HG03095 (cell line): ENCODE results near the gene PCBD1.
"Not testable (repeated sequence)": the region's sequence is repeated elsewhere in the genome, so short reads cannot be mapped to it uniquely, and the experiment has no call there.

Experiments used
- ATAC-seq: cut with Tn5 transposase; IDR thresholded peaks from one replicate; pipeline ENCODE4 v1.9.1; 2021; ENCODE audit warnings: moderate library complexity; ENCODE audit not compliant: unreplicated experiment

The PCBD1 gene

DNA sequence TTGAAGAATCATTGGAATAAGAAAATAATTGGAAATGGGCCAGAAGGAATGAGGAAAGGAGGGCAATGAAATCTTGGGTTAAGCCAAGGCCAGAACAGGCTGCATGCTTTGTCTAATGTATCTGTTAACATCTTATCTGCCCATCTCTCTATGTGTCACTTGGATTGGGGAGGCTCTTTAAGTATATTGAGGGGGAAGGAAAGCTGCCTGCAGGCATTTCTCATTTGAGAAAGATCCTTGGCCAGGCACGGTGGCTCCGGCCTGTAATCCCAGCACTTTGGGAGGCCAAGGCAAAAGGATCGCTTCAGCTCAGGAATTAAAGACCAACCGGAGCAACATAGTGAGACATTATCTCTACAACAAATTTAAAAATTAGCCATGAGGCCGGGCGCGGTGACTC is 14.3 kb downstream of the PCBD1 start:
- no peak for ATAC-seq

GRCh38 chr10:70872291-70872690 is 16.1 kb downstream of the PCBD1 start:
- ATAC-seq = no peak

DNA sequence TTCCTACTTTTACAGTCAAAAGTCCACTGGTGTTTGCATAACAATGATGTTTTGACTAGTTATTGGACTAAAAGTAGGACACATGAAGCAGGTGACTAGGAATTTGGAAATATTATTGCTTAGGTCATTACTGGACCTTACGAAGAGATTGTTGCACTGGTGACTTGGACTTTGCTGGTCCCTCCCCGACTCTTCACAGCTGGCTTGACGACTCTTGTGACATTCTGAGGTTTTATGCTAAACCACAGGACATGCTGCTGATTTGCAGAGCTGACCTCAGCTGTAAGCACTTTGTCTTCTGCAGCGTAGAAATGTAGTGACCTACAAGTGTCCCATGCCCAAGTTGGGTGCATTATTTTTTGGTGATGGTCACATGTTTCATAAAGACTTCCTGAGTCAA is 21.9 kb downstream of the PCBD1 start:
- no peak for ATAC-seq

- no peak for ATAC-seq
These were observed 23.4 kb downstream of the PCBD1 start for GRCh38 chr10:70864935-70865334.

DNA sequence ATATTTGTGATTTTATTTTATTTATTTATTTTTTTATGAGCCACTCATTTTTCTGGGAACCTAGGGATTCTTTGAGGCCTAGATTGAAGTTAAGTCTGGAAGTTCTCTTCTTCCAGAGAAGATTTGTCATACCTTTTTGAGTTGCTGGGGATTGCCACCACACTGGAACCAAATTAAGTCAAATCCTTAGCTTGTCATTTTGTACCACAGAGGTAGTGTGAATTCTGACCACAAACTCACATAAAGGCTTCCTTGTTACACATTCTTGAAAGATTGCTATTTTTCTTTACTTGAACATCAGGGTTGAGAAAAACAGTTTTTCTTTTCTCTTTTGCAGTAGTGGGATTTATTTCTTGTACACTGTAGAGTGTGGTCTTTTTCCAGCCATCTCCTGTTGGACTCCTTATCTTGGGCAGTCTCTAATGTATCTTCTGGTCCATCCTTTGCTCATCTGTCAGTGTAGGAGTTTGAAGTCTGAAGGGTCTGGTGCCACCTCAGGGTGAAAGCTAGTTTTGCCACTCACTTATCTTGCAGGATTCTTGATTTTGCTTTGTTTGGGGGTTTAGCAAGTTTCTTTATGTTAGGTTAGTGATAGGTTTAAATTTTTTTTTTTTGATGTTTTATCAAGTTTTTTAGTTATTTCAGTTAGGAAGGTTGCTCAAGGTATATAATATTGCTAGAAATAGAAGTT is 24.8 kb downstream of the PCBD1 start:
- ATAC-seq = no peak

DNA sequence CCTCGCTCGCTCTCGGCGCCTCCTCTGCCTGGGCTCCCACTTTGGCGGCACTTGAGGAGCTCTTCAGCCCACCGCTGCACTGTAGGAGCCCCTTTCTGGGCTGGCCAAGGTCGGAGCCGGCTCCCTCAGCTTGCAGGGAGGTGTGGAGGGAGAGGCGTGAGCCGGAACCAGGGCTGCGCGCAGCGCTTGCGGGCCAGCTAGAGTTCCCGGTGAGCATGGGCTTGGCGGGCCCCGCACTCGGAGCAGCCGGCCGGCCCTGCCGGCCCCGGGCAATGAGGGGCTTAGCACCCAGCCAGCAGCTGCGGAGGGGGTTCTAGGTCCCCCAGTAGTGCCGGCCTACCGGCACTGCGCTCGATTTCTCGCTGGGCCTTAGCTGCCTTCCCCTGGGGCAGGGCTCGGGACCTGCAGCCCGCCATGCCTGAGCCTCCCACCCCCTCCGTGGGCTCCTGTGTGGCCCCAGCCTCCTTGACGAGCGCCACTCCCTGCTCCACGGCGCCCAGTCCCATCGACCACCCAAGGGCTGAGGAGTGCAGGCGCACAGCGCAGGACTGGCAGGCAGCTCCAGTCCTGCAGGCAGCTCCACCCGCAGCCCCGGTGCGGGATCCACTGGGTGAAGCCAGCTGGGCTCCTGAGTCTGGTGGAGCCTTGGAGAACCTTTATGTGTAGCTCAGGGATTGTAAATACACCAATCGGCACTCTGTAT is 26.7 kb downstream of the PCBD1 start:
- not testable (repeated sequence) for ATAC-seq

- no peak for ATAC-seq
These were observed 29.6 kb downstream of the PCBD1 start for GRCh38 chr10:70858759-70859158.

GRCh38 chr10:70856454-70856853 is 31.9 kb downstream of the PCBD1 start:
- ATAC-seq = no peak

DNA sequence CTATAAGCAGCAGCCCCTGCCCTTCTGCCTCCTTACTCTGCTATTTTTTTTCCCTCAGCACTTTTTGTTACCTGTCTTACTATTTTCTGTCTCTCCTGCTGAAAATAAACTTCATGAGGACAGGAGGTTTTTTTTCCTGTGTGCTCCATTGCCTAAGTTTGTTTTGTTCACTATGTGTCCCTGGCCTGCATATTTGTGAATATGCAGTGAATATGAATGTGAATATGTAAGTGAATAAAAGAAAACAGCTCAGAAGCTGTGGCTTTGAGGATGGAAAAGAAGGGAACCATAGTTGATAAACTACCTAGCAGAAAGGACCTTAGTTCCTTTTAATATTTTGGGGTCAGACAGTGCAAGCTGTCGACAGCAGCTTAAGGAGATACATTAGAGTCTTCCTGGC is 34.9 kb downstream of the PCBD1 start:
- no peak for ATAC-seq

- no peak for ATAC-seq
These were observed 35.3 kb downstream of the PCBD1 start for GRCh38 chr10:70853038-70853437.

DNA sequence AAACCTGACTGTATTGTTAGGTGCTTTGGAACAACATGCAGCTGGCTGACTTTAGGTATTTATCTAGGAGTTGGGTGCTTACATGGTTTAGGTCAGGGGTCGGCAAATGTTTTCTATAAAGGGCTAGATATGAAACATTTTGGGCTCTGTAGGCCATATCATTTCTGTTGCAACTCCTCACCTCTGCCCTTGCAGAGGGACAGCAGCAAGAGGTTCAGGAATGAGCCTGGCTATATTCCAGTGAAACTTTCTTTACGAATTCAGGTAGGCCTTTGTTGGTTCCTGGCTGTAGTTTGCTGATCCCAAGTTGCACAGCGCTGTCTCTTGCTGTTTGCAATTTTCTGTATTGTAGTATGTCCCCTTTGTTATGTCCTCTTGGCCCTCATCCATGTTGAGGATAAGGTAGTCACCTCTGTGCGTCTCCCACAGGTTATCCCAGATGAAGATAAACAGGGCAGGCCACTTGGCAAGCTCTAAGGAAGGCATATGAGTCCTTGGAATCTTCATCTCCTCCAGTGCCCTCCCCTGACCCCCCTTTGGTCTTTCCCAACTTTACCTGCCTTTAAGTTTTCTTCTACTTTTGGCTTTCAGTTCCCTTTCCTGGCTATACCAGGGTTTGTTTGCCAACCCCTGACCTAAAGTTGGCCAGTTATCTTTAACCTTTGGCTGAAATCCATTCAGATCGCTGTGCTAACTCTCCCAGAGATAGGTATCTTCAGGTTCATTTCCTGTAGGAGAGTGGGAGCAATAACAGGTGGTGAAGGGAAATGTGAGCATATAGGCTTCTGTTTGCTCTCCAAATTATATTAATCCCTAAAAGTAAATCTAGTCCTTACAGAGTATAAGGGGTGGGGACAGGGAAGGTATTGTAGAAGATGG is 36.5 kb downstream of the PCBD1 start:
- no peak for ATAC-seq

GRCh38 chr10:70850097-70850496 is 38.3 kb downstream of the PCBD1 start:
- ATAC-seq = no peak

DNA sequence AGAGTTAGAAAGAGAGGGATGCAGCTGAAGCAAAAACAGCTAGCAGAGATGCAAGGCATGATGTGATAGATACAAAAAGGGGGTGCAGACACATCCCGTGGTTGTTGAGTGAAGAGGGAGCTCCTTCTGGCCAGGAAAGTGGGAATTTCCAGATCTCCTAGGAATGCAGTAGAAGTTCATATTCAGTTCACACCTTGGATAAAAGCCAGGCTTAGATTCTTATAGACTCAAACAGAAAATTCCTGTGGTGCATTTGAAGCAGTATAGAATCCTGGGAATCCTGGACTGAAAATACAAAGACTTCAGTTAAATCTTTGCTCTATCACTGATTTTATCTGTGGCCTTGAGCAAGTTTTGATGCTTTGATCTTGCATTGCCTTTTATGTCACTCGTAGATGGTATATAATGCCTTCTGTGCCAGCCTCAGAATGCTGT is 38.8 kb downstream of the PCBD1 start:
- no peak for ATAC-seq

- ATAC-seq = no peak
These were observed 40.6 kb downstream of the PCBD1 start for GRCh38 chr10:70847659-70848360.

- ATAC-seq = no peak
These were observed 41.6 kb downstream of the PCBD1 start for GRCh38 chr10:70846795-70847194.

DNA sequence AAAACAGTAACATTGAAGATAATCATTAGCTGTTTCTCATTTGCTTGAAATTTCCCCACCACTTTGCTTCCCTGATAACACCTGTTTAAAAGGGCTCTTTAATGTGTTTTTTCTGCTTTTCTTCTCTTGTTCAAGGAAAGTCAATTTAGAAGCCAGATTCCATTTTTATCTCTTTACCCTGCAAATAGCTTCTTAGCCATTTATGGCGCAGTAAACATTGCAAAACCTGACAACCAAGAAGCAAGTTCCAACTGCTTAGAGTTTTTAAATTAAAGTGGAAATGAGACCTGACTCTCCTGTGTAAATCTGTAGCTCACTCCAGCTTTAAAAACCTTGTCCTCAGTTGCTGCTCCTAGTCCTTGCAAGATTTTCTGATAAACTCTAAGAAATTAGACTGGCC is 42.5 kb downstream of the PCBD1 start:
- ATAC-seq = no peak

- no peak for ATAC-seq
These were observed 43.1 kb downstream of the PCBD1 start for GRCh38 chr10:70845256-70845655.

GRCh38 chr10:70843776-70844489 is 44.4 kb downstream of the PCBD1 start:
- no peak for ATAC-seq

GRCh38 chr10:70843333-70843732 is 45.0 kb downstream of the PCBD1 start:
- no peak for ATAC-seq

- ATAC-seq = no peak
These were observed 47.5 kb downstream of the PCBD1 start for GRCh38 chr10:70840836-70841235.
